HFFc6 (cell line): ENCODE measurements around the gene IL4I1. TPM values are rescaled to one million over a fixed set of nuclear protein-coding genes. Genes with fewer than 3 reads are reported as not detected.
A peak's percentile ranks its signal among the peaks of the same experiment; 100 is the strongest.

ENCODE experiments used
- DNase-seq: peaks from one replicate; pipeline ENCODE4 v3.0.0-alpha.2; 2018
- H3K27ac Mint-ChIP-seq: 2 replicates; pipeline ENCODE4 v1.8.0; 2020; ENCODE audit warnings: mild to moderate bottlenecking, mixed read lengths
- H3K27me3 Mint-ChIP-seq: 2 replicates; pipeline ENCODE4 v1.8.0; 2021; ENCODE audit warnings: mild to moderate bottlenecking, moderate library complexity, mixed read lengths; ENCODE audit not compliant: insufficient read depth
- H3K36me3 Mint-ChIP-seq: 2 replicates; pipeline ENCODE4 v1.8.0; 2021; ENCODE audit warnings: low read depth, mixed read lengths
- H3K4me1 Mint-ChIP-seq: 2 replicates; pipeline ENCODE4 v1.8.0; 2020; ENCODE audit warnings: low read depth, mixed read lengths
- H3K4me3 Mint-ChIP-seq: 2 replicates; pipeline ENCODE4 v1.8.0; 2020; ENCODE audit warnings: mild to moderate bottlenecking, moderate library complexity, mixed read lengths
- H3K9me3 Mint-ChIP-seq: 2 replicates; pipeline ENCODE4 v1.8.0; 2020; ENCODE audit warnings: mild to moderate bottlenecking, mixed read lengths
- CTCF ChIP-seq: fragments of 200-600 bp; sonication (generic); IDR thresholded peaks from 2 replicates; pipeline ENCODE4 v1.5.0; 2021; ENCODE audit warnings: antibody characterized with exemption, mild to moderate bottlenecking
- microRNA-seq: library from miRNA; unstranded; fragments of <30 nt; microRNA quantifications from one replicate; pipeline ENCODE4, GENCODE V29; 2019
- total RNA-seq, 6 experiments: library from RNA; stranded (reverse); fragmentation: NEBNext Ultra II Directional; extraction: Animal tissue kit (Norgen Biotek cat#: 25700); gene quantifications; 2 replicates in 1 of 6; 3 replicates in 5 of 6; pipeline ENCODE4 v1.2.3, GENCODE V29; 2021

Gene IL4I1
- total RNA-seq, 6 experiments from 2014 or later, result 0.24 to 0.48 (median 0.41) TPM; not detected in 1

DNA sequence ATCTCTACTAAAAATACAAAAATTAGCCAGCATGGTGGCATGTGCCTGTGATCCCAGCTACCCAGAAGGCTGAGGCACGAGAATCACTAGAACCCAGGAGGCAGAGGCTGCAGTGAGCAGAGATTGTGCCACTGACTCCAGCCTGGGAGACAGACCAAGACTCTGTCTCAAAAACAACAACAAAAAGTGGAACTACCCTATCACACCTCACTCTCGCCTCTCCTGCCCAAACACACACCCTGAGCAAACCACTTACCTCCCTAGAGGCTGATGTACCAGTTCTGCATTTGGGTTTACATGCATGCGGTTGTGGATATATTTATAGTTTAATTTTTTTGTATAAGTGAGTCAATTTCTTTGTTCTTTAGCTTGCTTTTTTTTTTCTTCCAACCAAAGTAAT is 53.4 kb downstream of the IL4I1 start:
- Mint-ChIP-seq H3K27me3 (peaks cover 1% of the 10 kb centered on the region; the same call in 1 of the 2 replicates), H3K36me3 (peaks cover 24% of the 10 kb centered on the region), H3K9me3 (no peaks in the 10 kb centered on the region), H3K27ac (no peak overlapping the region), H3K4me3 (no peak overlapping the region), H3K4me1 (peaks cover 9% of the 10 kb centered on the region)
- no peak for TF ChIP-seq CTCF
- no peak for DNase-seq

DNA sequence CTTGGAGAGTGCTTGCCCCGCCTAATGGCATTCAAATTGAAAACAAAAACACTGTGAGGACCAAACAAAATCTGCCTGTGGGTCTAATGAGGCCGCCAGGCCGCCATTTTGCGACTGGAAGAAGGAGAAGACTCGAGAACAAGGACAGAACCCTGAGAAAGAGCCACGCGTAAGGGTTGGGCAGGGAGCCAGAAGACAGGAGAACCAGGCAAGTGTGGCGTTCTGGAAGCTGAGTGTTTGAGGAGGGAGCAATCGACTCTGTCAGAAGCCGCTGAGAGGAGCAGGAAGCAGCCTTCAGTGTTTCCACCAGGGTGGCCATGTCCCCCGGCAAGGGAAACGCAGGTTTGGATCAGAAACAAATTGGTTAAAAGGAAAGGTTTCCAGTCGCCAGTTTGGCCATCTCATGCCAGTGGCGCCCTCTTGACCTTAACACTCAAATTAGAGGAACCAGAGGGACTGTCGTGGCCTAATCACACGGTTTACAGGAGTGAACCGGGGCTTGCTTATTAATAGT is 55.9 kb downstream of the IL4I1 start:
- H3K4me3 Mint-ChIP-seq, result no peak overlapping the region
- TF ChIP-seq CTCF, result no peak
- DNase-seq, result no peak
- no peaks in the 10 kb centered on the region for H3K9me3 Mint-ChIP-seq
- H3K36me3 Mint-ChIP-seq, result peaks cover 37% of the 10 kb centered on the region
- H3K27me3 Mint-ChIP-seq, result peaks cover 1% of the 10 kb centered on the region; the same call in 1 of the 2 replicates
- H3K4me1 Mint-ChIP-seq, result no peaks in the 10 kb centered on the region; the same call in 1 of the 2 replicates
- peak overlapping the region; percentile 23; the same call in 1 of the 2 replicates for H3K27ac Mint-ChIP-seq

DNA sequence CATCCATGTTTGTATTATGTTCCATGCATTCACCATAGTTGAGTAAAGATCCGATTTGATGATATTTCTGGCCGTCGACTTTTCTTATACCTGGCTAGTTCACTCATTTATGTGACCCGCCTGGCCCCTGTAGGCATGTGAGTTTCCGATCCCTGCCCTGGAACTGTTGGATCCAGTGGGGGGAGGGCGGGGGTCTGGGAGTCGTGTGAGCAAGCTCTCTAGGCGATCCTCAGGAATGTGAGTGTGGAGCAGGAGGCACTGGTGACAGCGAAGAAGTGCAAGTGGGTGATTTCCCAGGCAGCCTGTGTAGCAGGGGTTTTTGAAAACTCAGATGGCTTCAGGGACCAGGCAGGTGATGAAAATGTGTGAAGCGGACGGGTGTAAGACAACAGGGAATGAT is 56.4 kb downstream of the IL4I1 start:
- DNase-seq, result no peak
- no peak overlapping the region for H3K4me3 Mint-ChIP-seq
- H3K27ac Mint-ChIP-seq, result peak overlapping the region; percentile 23; the same call in 1 of the 2 replicates
- peaks cover 1% of the 10 kb centered on the region; the same call in 1 of the 2 replicates for H3K27me3 Mint-ChIP-seq
- TF ChIP-seq CTCF, result no peak
- H3K9me3 Mint-ChIP-seq, result no peaks in the 10 kb centered on the region
- peaks cover 37% of the 10 kb centered on the region for H3K36me3 Mint-ChIP-seq
- H3K4me1 Mint-ChIP-seq, result no peaks in the 10 kb centered on the region; the same call in 1 of the 2 replicates

DNA sequence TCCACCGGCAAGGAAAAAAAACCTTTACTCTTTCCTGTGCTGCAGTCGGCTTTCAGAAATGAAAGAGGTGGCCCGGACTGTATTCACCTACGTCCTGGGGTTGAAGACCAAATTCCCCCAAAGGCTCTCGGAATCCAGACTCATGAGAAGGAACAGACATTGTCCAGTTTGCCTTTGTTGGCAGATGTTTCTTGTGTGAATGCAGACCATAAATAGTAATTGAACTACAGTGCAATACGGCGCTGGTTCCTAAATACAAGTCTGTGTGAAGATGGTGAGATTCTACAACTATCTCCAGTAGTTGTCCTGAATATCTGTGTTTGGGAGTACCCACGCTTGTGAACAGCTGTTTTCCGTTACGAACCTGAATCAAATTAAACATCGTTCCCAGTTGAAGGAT is 57.0 kb downstream of the IL4I1 start:
- DNase-seq, result no peak
- H3K4me3 Mint-ChIP-seq, result no peak overlapping the region
- TF ChIP-seq CTCF, result no peak
- H3K9me3 Mint-ChIP-seq, result no peaks in the 10 kb centered on the region
- H3K4me1 Mint-ChIP-seq, result no peaks in the 10 kb centered on the region; the same call in 1 of the 2 replicates
- no peaks in the 10 kb centered on the region for H3K27me3 Mint-ChIP-seq
- H3K27ac Mint-ChIP-seq, result no peak overlapping the region
- peaks cover 43% of the 10 kb centered on the region for H3K36me3 Mint-ChIP-seq

Small RNA genes within 50 kb of the gene (microRNA-seq; reads per million reads assigned to microRNA genes)
- gene MIR4749 (10.8 reads per million, percentile 12 among the genes with 10 or more reads in this experiment), gene MIR4750 (3.9 reads per million)

Other genes starting within 250 kb of the IL4I1 start
- 10 to 100 TPM; 55.5 to 72.8 (median 58.7) TPM for gene IRF3, start 231.0 kb downstream of the IL4I1 start, total RNA-seq
- gene BCL2L12, start 231.0 kb downstream of the IL4I1 start, total RNA-seq, result 10 to 100 TPM; 23.9 to 34.2 (median 33.4) TPM
- 100 to 1,000 TPM; 209 to 226 (median 217) TPM for gene PRMT1, start 219.6 kb downstream of the IL4I1 start, total RNA-seq
- under 1 TPM; 0.74 to 0.99 (median 0.87) TPM for gene ADM5, start 207.3 kb downstream of the IL4I1 start, total RNA-seq
- 10 to 100 TPM; 32.7 to 42.6 (median 36.4) TPM for gene CPT1C, start 205.8 kb downstream of the IL4I1 start, total RNA-seq
- not detected for gene TSKS, start 133.6 kb downstream of the IL4I1 start, total RNA-seq
- 100 to 1,000 TPM; 145 to 177 (median 162) TPM for gene AP2A1, start 129.9 kb downstream of the IL4I1 start, total RNA-seq
- 10 to 100 TPM in 5 of 6 experiments, 1 to 10 TPM in 1; 9.4 to 14.2 (median 11.7) TPM for gene FUZ, start 83.6 kb downstream of the IL4I1 start, total RNA-seq
- 10 to 100 TPM; 44.5 to 50.6 (median 47.8) TPM for gene MED25, start 78.6 kb downstream of the IL4I1 start, total RNA-seq
- 100 to 1,000 TPM; 157 to 176 (median 162) TPM for gene PTOV1, start 45.7 kb downstream of the IL4I1 start, total RNA-seq
- 10 to 100 TPM; 39.7 to 48.7 (median 47.2) TPM for gene PNKP, start 29.3 kb downstream of the IL4I1 start, total RNA-seq
- gene AKT1S1, start 19.5 kb downstream of the IL4I1 start, total RNA-seq, result 100 to 1,000 TPM in 5 of 6 experiments, 10 to 100 TPM in 1; 98.5 to 128 (median 104) TPM
- 10 to 100 TPM; 42.8 to 53.3 (median 46.8) TPM for gene TBC1D17, start 19.2 kb downstream of the IL4I1 start, total RNA-seq
- 10 to 100 TPM; 38.2 to 44.4 (median 41.2) TPM for gene ATF5, start 32.3 kb upstream of the IL4I1 start, total RNA-seq
- gene NUP62, start 32.6 kb upstream of the IL4I1 start, total RNA-seq, result 10 to 100 TPM; 50.9 to 78.3 (median 68.3) TPM
- gene SIGLEC11, start 64.3 kb upstream of the IL4I1 start, total RNA-seq, result not detected
- 10 to 100 TPM; 30.2 to 33.9 (median 32.7) TPM for gene VRK3, start 128.5 kb upstream of the IL4I1 start, total RNA-seq
- gene ZNF473, start 129.1 kb upstream of the IL4I1 start, total RNA-seq, result 1 to 10 TPM; 5.4 to 7.4 (median 6.6) TPM